HEK293T (cell line): ENCODE data around the gene HYDIN.

Source experiments
- CTBP1 ChIP-seq: fragments of 450-650 bp; IDR thresholded peaks from 2 replicates; pipeline ENCODE4 v1.6.1; 2016; ENCODE audit warnings: borderline replicate concordance
- FOXK2 ChIP-seq: fragments of 450-650 bp; IDR thresholded peaks from 2 replicates; pipeline ENCODE4 v1.6.1; 2016; ENCODE audit warnings: mild to moderate bottlenecking
- FOXM1 ChIP-seq: fragments of 450-650 bp; IDR thresholded peaks from 2 replicates; pipeline ENCODE4 v1.6.1; 2017; ENCODE audit warnings: mild to moderate bottlenecking, borderline replicate concordance
- TARDBP ChIP-seq: fragments of 450-650 bp; IDR thresholded peaks from 2 replicates; pipeline ENCODE4 v1.6.1; 2016
- TF ChIP-seq, protein P1 (sequence below): fragments of 450-650 bp; IDR thresholded peaks from 2 replicates; pipeline ENCODE4 v1.6.1; 2016

GRCh38 chr16:70777496-70777895 is 453.0 kb downstream of the HYDIN start:
- no peak for TF ChIP-seq FOXK2
- no peak for TF ChIP-seq FOXM1
- TF ChIP-seq, protein P1, sequence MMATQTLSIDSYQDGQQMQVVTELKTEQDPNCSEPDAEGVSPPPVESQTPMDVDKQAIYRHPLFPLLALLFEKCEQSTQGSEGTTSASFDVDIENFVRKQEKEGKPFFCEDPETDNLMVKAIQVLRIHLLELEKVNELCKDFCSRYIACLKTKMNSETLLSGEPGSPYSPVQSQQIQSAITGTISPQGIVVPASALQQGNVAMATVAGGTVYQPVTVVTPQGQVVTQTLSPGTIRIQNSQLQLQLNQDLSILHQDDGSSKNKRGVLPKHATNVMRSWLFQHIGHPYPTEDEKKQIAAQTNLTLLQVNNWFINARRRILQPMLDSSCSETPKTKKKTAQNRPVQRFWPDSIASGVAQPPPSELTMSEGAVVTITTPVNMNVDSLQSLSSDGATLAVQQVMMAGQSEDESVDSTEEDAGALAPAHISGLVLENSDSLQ, result no peak
- no peak for TF ChIP-seq TARDBP
- no peak for TF ChIP-seq CTBP1
